ENCODE results near the gene DCXR.

The DCXR gene

DNA sequence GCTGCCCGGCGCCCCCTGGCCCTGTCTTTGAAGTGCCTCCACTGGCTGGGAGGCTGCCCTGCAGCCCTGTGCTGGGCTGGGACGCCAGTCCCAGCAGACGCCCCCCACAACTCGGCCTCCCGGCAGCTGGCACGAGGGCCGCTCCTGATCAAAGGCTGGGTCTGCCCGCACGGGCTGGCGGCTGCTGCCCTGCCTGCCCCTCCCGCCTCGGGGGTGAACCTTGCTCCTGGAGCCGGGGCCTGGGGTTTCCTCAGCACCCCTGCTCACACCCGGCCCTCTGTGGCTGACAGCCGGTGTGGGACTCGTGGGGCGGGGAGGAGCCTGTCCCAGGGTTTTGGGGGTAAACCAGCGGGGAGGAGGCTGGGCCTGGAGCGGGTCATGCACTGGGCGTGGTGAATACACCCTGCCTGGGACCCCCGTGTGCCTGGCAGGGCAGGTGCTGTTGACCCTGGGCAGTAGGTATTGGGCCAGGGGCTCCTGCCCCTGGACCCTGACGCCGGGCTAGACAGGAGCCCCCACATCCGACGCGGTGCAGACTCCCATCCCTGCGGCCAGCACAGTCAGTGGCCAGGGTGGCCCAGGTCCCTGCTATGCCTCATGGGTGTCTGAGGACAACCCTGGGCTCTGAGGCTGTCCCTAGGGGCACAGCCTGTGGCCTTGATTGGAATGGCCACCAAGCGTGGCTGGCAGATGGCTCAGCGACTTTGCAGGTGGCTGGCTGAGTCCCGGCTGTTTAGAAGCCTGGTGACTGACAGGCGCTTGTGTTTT is 36.5 kb downstream of the DCXR start:
- no peaks in the 10 kb centered on the region for H3K36me3 ChIP-seq (ENCODE audit: insufficient read depth, low read length)
- H3K4me3 ChIP-seq (ENCODE audit: low read depth in 1 of 2, low read length in 2 of 2), result no peak overlapping the region
- H3K27ac ChIP-seq (ENCODE audit: low read depth, low read length), result no peak overlapping the region
- peaks cover 27% of the 10 kb centered on the region for H3K4me1 ChIP-seq (ENCODE audit: insufficient read depth, low read length)
- no peaks in the 10 kb centered on the region for H3K9me3 ChIP-seq (ENCODE audit: low read length)
- H3K9ac ChIP-seq (ENCODE audit: low read length), result no peak overlapping the region
- H3K27me3 ChIP-seq (ENCODE audit: control insufficient read depth in 1 of 2, insufficient read depth in 2 of 2, low read length in 2 of 2), result no peaks in the 10 kb centered on the region

DNA sequence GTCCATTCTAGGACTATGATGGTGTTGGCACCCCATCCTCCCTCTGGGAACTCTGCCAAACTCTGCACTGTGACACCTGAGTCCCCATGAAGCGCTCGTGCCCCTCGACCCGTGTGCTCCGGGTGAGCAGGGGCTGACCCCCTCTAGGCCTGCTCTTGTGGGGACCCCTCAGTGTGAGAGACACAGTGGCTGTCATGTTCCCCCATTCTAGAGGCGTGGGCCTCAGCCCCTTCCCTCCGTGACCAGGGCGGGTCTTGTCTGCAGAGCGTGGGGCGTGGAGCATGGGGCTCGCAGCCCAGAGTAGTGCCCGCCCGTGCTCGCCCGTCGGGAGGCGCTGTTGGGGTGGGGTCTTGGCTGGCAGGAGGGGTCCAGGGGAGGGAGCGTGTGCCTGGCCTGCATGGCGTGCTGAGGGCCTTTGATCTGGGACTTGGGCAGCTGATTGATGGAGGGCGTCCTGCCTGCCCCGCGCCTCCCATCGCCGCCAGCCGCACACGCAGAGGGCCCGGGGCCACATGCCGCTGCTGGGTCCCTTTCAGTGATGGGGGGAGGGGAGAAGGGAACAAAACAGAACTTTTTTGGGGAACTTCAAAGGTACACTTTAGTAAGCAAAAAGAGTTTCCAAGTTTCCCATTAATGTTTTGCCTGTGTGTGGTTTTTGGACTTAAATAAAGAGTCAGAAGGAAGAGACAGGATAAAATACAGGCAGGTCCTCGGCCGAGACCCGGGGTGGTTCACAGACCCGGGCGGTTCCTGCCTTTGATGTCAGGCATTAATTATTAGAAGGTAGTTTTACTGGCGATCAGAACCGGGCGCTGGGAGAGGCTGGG is 37.3 kb downstream of the DCXR start:
- H3K4me3 ChIP-seq (ENCODE audit: low read depth in 1 of 2, low read length in 2 of 2), result no peak overlapping the region
- no peaks in the 10 kb centered on the region for H3K27me3 ChIP-seq (ENCODE audit: control insufficient read depth in 1 of 2, insufficient read depth in 2 of 2, low read length in 2 of 2)
- no peak overlapping the region for H3K9ac ChIP-seq (ENCODE audit: low read length)
- no peak overlapping the region for H3K27ac ChIP-seq (ENCODE audit: low read depth, low read length)
- H3K4me1 ChIP-seq (ENCODE audit: insufficient read depth, low read length), result peaks cover 19% of the 10 kb centered on the region
- H3K9me3 ChIP-seq (ENCODE audit: low read length), result no peaks in the 10 kb centered on the region
- H3K36me3 ChIP-seq (ENCODE audit: insufficient read depth, low read length), result no peaks in the 10 kb centered on the region

DNA sequence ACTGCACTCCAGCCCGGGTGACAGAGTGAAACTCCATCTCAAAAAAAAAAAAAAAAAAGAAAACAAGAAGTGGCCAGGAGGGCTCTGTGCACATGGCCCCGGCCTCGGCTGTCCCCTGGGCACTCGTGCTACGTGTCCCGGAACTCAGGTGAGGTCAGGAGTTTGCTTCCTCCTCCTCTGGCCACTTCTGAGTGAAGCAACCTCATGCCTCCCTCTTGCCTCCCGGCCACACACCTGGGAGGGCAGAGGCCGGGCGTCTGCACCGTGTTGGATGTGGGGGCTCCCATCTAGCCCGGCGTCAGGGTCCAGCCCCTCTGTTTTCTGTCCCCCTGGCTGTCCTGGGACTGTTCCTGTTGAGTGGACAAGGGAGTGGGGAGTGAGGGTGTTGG is 37.9 kb downstream of the DCXR start:
- no peaks in the 10 kb centered on the region for H3K36me3 ChIP-seq (ENCODE audit: insufficient read depth, low read length)
- H3K27me3 ChIP-seq (ENCODE audit: control insufficient read depth in 1 of 2, insufficient read depth in 2 of 2, low read length in 2 of 2), result no peaks in the 10 kb centered on the region
- H3K9ac ChIP-seq (ENCODE audit: low read length), result no peak overlapping the region
- H3K27ac ChIP-seq (ENCODE audit: low read depth, low read length), result no peak overlapping the region
- H3K4me3 ChIP-seq (ENCODE audit: low read depth in 1 of 2, low read length in 2 of 2), result no peak overlapping the region
- peaks cover 18% of the 10 kb centered on the region for H3K4me1 ChIP-seq (ENCODE audit: insufficient read depth, low read length)
- H3K9me3 ChIP-seq (ENCODE audit: low read length), result no peaks in the 10 kb centered on the region

DNA sequence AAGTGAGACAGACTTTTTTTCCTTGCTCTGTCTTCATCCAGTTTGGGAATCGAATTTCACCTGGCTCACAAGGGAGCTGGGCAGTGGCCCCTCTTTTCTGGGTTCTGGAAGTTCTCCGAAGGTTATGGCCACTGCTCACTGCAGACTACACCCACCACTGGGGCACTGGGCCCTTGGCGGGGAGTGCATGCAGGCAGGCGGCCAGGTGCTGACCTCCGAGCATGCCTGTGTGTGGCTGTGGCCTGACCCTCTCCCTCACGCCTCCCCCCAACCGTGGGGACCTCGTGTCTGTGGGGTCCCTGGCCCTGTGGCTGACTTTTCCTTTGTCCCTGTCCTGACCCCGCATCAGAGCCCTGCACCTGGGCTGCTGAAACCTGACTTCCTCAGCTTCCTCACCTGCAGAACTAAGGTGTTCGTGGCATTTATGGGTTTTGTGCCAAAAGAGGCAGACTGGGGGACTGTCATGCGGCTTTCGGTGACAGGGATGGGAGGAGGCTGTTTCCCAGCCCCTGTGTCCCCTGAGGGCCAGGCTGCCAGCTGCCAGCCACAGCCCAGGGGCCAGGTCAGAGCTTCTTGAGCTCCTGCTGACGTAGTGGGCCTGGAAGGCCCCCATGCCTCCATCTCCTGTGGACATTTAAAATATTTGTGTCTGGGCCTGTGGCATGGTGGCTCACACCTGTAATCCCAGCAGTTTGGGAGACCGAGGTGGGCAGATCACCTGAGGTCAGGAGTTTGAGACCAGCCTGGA is 38.6 kb downstream of the DCXR start:
- H3K9ac ChIP-seq (ENCODE audit: low read length), result no peak overlapping the region
- no peaks in the 10 kb centered on the region for H3K36me3 ChIP-seq (ENCODE audit: insufficient read depth, low read length)
- no peaks in the 10 kb centered on the region for H3K27me3 ChIP-seq (ENCODE audit: control insufficient read depth in 1 of 2, insufficient read depth in 2 of 2, low read length in 2 of 2)
- H3K27ac ChIP-seq (ENCODE audit: low read depth, low read length), result no peak overlapping the region
- peaks cover 11% of the 10 kb centered on the region for H3K4me1 ChIP-seq (ENCODE audit: insufficient read depth, low read length)
- H3K4me3 ChIP-seq (ENCODE audit: low read depth in 1 of 2, low read length in 2 of 2), result no peak overlapping the region
- no peaks in the 10 kb centered on the region for H3K9me3 ChIP-seq (ENCODE audit: low read length)

DNA sequence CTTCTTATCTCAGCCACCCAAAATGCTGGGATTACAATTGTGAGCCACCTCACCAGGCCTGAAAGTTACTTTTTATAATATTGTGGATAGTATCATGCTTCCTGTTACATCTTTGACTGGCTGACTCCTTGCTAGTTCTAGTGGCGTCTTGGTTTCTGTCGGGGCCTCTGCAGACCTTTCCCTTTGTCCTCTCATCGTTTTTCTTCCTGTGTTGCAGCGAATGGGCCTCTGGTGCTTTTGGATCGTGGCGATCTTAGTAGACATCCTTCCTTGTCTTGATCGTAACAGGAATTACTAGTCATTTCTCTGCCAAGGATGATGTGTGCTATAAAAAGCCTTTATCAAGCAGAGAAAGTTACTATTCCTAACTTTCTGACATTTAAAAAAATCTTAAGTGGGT is 39.3 kb downstream of the DCXR start:
- Histone ChIP-seq H3K27ac (ENCODE audit: low read depth, low read length) (no peak overlapping the region), H3K9me3 (ENCODE audit: low read length) (no peaks in the 10 kb centered on the region), H3K4me3 (ENCODE audit: low read depth in 1 of 2, low read length in 2 of 2) (no peak overlapping the region), H3K36me3 (ENCODE audit: insufficient read depth, low read length) (no peaks in the 10 kb centered on the region), H3K9ac (ENCODE audit: low read length) (no peak overlapping the region), H3K4me1 (ENCODE audit: insufficient read depth, low read length) (peaks cover 6% of the 10 kb centered on the region), H3K27me3 (ENCODE audit: control insufficient read depth in 1 of 2, insufficient read depth in 2 of 2, low read length in 2 of 2) (no peaks in the 10 kb centered on the region)

DNA sequence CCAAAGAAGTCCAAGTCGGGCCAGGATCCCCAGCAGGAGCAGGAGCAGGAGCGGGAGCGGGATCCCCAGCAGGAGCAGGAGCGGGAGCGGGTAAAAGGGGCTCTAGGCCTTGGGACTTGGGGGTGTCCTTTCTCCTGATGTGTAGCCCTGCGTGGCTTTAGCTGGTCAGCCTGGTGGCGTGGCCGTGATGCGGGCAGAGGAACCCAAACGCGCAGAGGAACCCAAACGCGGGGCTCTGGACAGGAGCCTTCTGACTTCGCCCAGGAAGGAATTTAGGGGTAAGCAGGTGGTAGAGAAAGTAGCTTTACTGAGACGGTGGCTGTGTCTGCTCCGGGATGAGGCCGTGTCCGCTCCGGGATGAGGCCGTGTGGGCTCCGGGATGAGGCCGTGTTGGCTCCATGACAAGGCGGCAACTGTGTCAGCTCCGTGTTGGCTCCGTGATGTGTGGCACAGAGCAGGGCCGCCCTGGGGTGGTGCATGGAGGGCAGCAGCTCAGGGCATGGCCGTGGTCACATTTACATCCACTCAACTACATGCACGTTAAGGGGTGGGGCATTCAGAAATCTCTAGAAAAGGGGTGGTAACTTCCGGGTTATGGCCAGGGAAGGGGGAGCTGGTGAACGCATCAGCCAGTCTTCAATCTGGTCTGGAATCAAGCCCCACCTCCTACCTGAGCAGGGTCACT is 40.6 kb downstream of the DCXR start:
- Histone ChIP-seq H3K36me3 (ENCODE audit: insufficient read depth, low read length) (no peaks in the 10 kb centered on the region), H3K9ac (ENCODE audit: low read length) (no peak overlapping the region), H3K27ac (ENCODE audit: low read depth, low read length) (no peak overlapping the region), H3K4me1 (ENCODE audit: insufficient read depth, low read length) (peaks cover 10% of the 10 kb centered on the region), H3K27me3 (ENCODE audit: control insufficient read depth in 1 of 2, insufficient read depth in 2 of 2, low read length in 2 of 2) (no peaks in the 10 kb centered on the region), H3K4me3 (ENCODE audit: low read depth in 1 of 2, low read length in 2 of 2) (no peak overlapping the region), H3K9me3 (ENCODE audit: low read length) (no peaks in the 10 kb centered on the region)

DNA sequence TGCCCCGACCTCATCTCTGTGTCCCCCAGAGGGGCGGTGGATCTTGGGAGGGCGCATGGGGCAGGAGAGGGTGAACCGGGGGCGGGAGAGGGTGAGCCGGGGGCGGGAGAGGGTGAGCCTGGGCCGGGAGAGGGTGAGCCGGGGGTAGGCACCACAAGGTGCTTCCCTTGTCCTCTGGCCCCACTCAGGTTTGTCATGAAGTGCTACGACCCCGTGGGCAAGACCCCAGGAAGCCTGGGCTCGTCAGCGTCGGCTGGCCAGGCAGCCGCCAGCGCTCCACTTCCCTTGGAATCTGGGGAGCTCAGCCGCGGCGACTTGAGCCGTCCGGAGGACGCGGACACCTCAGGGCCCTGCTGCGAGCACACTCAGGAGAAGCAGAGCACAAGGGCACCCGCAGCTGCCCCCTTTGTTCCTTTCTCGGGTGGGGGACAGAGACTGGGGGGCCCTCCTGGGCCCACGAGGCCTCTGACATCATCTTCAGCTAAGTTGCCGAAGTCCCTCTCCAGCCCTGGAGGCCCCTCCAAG is 41.2 kb downstream of the DCXR start:
- H3K27me3 ChIP-seq (ENCODE audit: control insufficient read depth in 1 of 2, insufficient read depth in 2 of 2, low read length in 2 of 2), result no peaks in the 10 kb centered on the region
- no peaks in the 10 kb centered on the region for H3K9me3 ChIP-seq (ENCODE audit: low read length)

DNA sequence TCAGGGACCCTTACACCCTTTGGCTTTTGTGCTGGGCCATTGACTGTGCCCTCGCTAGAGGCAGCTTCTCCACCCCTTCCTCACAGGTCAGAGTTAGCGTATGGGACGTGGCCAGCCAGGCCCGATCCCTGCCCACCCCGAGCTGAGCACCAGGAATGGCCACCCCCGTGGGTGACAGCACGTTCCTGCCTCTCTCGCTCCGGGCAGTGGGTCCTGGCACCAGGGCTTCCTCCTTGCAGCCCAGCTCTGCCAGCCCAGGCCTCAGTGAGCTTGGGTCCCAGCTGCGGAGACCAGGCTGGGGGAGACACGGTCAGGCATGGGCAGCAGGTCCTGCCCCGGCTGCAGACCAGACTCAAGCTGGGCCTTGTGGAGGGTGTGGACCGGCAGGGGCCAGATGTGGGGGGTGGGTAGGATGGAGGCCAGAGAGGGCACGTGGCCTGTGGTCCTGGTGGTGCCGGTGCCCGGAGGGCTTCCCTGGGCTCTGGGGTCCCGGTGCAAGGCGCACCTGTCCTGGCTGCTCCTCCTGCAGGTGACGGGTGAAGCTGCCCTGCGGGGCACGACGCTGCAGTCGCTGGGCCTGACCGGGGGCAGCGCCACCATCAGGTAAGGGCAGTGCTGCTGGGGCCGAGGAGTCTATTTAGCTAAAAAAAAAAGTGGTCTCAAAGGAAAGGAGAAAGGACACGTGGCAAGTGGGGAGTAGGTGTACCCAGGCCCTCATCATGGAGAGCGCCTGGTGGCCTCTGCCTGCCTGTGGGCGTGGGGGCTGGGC is 41.9 kb downstream of the DCXR start:
- Histone ChIP-seq H3K27me3 (ENCODE audit: control insufficient read depth in 1 of 2, insufficient read depth in 2 of 2, low read length in 2 of 2) (no peaks in the 10 kb centered on the region), H3K4me1 (ENCODE audit: insufficient read depth, low read length) (peaks cover 17% of the 10 kb centered on the region), H3K4me3 (ENCODE audit: low read depth in 1 of 2, low read length in 2 of 2) (no peak overlapping the region), H3K27ac (ENCODE audit: low read depth, low read length) (no peak overlapping the region), H3K36me3 (ENCODE audit: insufficient read depth, low read length) (no peaks in the 10 kb centered on the region), H3K9me3 (ENCODE audit: low read length) (no peaks in the 10 kb centered on the region), H3K9ac (ENCODE audit: low read length) (no peak overlapping the region)

More for the DNA sequence above, 41.2 kb downstream of the DCXR start:
- Histone ChIP-seq H3K36me3 (ENCODE audit: insufficient read depth, low read length) (no peaks in the 10 kb centered on the region), H3K27ac (ENCODE audit: low read depth, low read length) (no peak overlapping the region), H3K4me1 (ENCODE audit: insufficient read depth, low read length) (peaks cover 13% of the 10 kb centered on the region), H3K9ac (ENCODE audit: low read length) (no peak overlapping the region), H3K4me3 (ENCODE audit: low read depth in 1 of 2, low read length in 2 of 2) (no peak overlapping the region)

DNA sequence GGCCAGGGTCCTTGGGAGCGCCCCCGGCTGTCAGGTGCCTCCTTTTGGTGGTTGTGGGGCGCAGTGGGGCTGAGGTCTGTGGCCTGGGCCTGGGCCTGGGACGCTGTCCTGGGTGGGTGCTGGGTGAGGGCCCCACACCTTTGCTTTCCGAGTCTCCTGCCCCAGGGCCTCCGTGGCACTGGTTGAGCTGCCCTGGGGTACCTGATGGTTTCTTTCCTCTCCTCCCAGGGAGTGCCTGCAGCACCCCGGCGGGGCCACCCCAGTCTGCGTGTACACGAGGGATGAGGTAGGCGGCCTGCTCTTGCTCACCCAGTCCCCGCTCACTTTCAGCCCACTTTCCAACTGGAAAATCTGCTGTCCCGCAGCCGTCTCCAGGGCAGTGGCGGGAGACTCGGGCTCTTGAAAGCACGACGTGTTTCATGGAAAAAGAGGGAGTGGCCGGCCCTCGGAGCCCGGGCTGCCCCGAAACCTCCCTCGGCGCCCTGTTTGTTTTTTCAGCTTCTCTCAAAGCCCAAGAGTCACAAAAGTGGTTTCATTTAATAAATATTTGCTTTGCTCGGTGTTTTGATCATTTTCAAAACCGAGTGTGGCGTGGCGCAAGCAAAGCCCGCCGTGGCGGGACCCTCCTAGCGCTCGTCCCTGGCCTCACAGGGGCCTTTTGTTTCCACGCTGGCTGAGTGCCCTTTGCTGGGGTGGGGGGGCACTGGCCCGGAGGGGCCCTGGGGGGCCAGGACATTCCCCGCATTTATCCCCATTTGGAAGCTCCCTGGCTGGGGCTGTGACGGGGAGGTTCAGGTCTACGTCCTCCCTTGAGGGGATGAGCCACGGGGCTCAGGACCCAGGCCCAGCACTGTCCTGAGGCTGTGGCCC is 42.7 kb downstream of the DCXR start:
- no peaks in the 10 kb centered on the region for H3K9me3 ChIP-seq (ENCODE audit: low read length)

More for the DNA sequence above, 42.7 kb downstream of the DCXR start:
- H3K27me3 ChIP-seq (ENCODE audit: control insufficient read depth in 1 of 2, insufficient read depth in 2 of 2, low read length in 2 of 2), result no peaks in the 10 kb centered on the region
- H3K36me3 ChIP-seq (ENCODE audit: insufficient read depth, low read length), result no peaks in the 10 kb centered on the region
- no peak overlapping the region for H3K27ac ChIP-seq (ENCODE audit: low read depth, low read length)
- peaks cover 17% of the 10 kb centered on the region for H3K4me1 ChIP-seq (ENCODE audit: insufficient read depth, low read length)
- no peak overlapping the region for H3K9ac ChIP-seq (ENCODE audit: low read length)
- no peak overlapping the region for H3K4me3 ChIP-seq (ENCODE audit: low read depth in 1 of 2, low read length in 2 of 2)
